SK-N-SH (cell line): ENCODE results near the gene AGBL1. TPM values are rescaled to one million over a fixed set of nuclear protein-coding genes. Genes with fewer than 3 reads are reported as not detected.

ENCODE experiments used
- CTCF ChIA-PET: fragments of 300-600, 350-600 bp; formaldehyde crosslinking; extraction: SDS; loops from one replicate; lab custom pipeline; 2021; lab: Yijun Ruan, JAX
- POLR2A ChIA-PET: fragments of 350-600 bp; sonication (Branson Sonifier 250); formaldehyde crosslinking; extraction: SDS; loops from one replicate; lab custom pipeline; 2020; ENCODE audit warnings: antibody characterized with exemption, inconsistent platforms; lab: Yijun Ruan, JAX
- DNase-seq: peaks from one replicate; pipeline ENCODE4 v3.0.0; 2012
- H2AFZ ChIP-seq: fragments of 200-600 bp; sonication (generic); 2 replicates; pipeline ENCODE4 v1.8.1; 2016; ENCODE audit warnings: antibody characterized with exemption, mild to moderate bottlenecking, low read depth
- H3F3A ChIP-seq: fragments of 200-600 bp; sonication (generic); replicated peaks from 2 replicates; pipeline ENCODE3; 2016; ENCODE audit warnings: antibody characterized with exemption, mild to moderate bottlenecking; ENCODE audit not compliant: insufficient read depth
- H3K27ac ChIP-seq, 2 experiments: fragments of 200-500 bp in 1 of 2; fragments of 200-600 bp in 1 of 2; sonication (Bioruptor generic) in 1 of 2; sonication (generic), shearing (Covaris generic) in 1 of 2; 2 replicates each; pipeline versions ENCODE4 v1.5.1 to v1.6.1; 2014 to 2016; ENCODE audit warnings: low read depth in 2 of 2, inconsistent platforms in 1 of 2, low read length in 1 of 2, mild to moderate bottlenecking in 1 of 2, mixed read lengths in 1 of 2
- H3K27me3 ChIP-seq: fragments of 200-600 bp; sonication (generic), shearing (Covaris generic); 2 replicates; pipeline ENCODE4 v1.6.1; 2016; ENCODE audit warnings: mixed run types; ENCODE audit not compliant: insufficient read depth
- H3K36me3 ChIP-seq, 2 experiments: fragments of 200-500 bp in 1 of 2; fragments of 200-600 bp in 1 of 2; sonication (Bioruptor generic) in 1 of 2; sonication (generic) in 1 of 2; replicated peaks in 1 of 2; 2 replicates each; pipeline versions ENCODE3 to v1.5.1; 2014 to 2016; ENCODE audit warnings: low read length in 1 of 2, mild to moderate bottlenecking in 1 of 2; ENCODE audit not compliant: insufficient read depth in 2 of 2, control insufficient read depth in 1 of 2
- H3K4me1 ChIP-seq, 2 experiments: fragments of 200-500 bp in 1 of 2; fragments of 200-600 bp in 1 of 2; sonication (Bioruptor generic) in 1 of 2; sonication (generic), shearing (Covaris generic) in 1 of 2; 2 replicates each; pipeline versions ENCODE4 v1.5.1 to v1.6.1; 2014 to 2016; ENCODE audit warnings: low read depth in 1 of 2, low read length in 1 of 2, mixed run types in 1 of 2; ENCODE audit not compliant: insufficient read depth in 2 of 2, control insufficient read depth in 1 of 2
- H3K4me2 ChIP-seq: fragments of 200-600 bp; sonication (generic), shearing (Covaris generic); 2 replicates; pipeline ENCODE4 v1.6.1; 2017; ENCODE audit warnings: mixed run types
- H3K4me3 ChIP-seq, 2 experiments: fragments of 200-500 bp in 1 of 2; fragments of 200-600 bp in 1 of 2; sonication (Bioruptor generic) in 1 of 2; sonication (generic), shearing (Covaris generic) in 1 of 2; 2 replicates each; pipeline versions ENCODE4 v1.5.1 to v1.8.1; 2014 to 2016; ENCODE audit warnings: low read depth in 2 of 2, inconsistent platforms in 1 of 2, low read length in 1 of 2, mild to moderate bottlenecking in 1 of 2, mixed read lengths in 1 of 2, moderate library complexity in 1 of 2
- H3K79me2 ChIP-seq: fragments of 200-600 bp; sonication (generic); 2 replicates; pipeline ENCODE4 v1.8.1; 2017; ENCODE audit warnings: mild to moderate bottlenecking; ENCODE audit not compliant: insufficient read depth
- H3K9ac ChIP-seq: fragments of 200-600 bp; sonication (generic); 2 replicates; pipeline ENCODE4 v1.6.1; 2017; ENCODE audit warnings: mixed run types
- H3K9me2 ChIP-seq: fragments of 200-600 bp; sonication (generic); 2 replicates; pipeline ENCODE4 v1.6.1; 2017; ENCODE audit warnings: mixed run types
- H3K9me3 ChIP-seq: fragments of 200-600 bp; sonication (generic); 2 replicates; pipeline ENCODE4 v1.6.1; 2017; ENCODE audit warnings: mixed run types, mild to moderate bottlenecking, moderate library complexity
- H4K20me1 ChIP-seq: fragments of 200-600 bp; sonication (generic); 2 replicates; pipeline ENCODE4 v1.6.1; 2017; ENCODE audit warnings: mild to moderate bottlenecking, mixed run types; ENCODE audit not compliant: insufficient read depth
- ELF1 ChIP-seq: IDR thresholded peaks from 2 replicates; pipeline ENCODE4 v1.4.0; 2012
- EP300 ChIP-seq, 2 experiments: IDR thresholded peaks; 2 replicates each; pipeline versions ENCODE4 v1.4.0 to v1.6.1; 2012; ENCODE audit warnings: borderline replicate concordance in 1 of 2, low read depth in 1 of 2, low read length in 1 of 2
- EZH2phosphoT487 ChIP-seq: fragments of 200-600 bp; sonication (generic); IDR thresholded peaks from 2 replicates; pipeline ENCODE4 v1.6.1; 2017; ENCODE audit warnings: low read depth, mixed run types, mild to moderate bottlenecking, antibody characterized with exemption, moderate library complexity, borderline replicate concordance
- GABPA ChIP-seq: IDR thresholded peaks from 2 replicates; pipeline ENCODE4 v1.4.0; 2012; ENCODE audit warnings: low read depth, mild to moderate bottlenecking
- NFIC ChIP-seq: IDR thresholded peaks from 2 replicates; pipeline ENCODE4 v1.4.0; 2012; ENCODE audit warnings: borderline replicate concordance
- RAD21 ChIP-seq: IDR thresholded peaks from 2 replicates; pipeline ENCODE4 v1.6.1; 2012; ENCODE audit warnings: mild to moderate bottlenecking, low read length
- RCOR1 ChIP-seq: fragments of 150-350 bp; IDR thresholded peaks from 2 replicates; pipeline ENCODE4 v1.6.1; 2017; ENCODE audit warnings: antibody characterized with exemption, low read length
- SIN3A ChIP-seq: IDR thresholded peaks from 2 replicates; pipeline ENCODE4 v1.6.1; 2012; ENCODE audit warnings: low read depth, mild to moderate bottlenecking, low read length, moderate library complexity, borderline replicate concordance
- TCF12 ChIP-seq: IDR thresholded peaks from 2 replicates; pipeline ENCODE4 v1.4.0; 2012
- USF1 ChIP-seq: IDR thresholded peaks from 2 replicates; pipeline ENCODE4 v1.4.0; 2012; ENCODE audit warnings: low read depth, borderline replicate concordance
- WGBS: methylation state at CpG from one replicate; pipeline ENCODE4 v1.1.6; 2017; ENCODE audit warnings: low lambda C conversion rate; 5-methylcytosine and 5-hydroxymethylcytosine counted together
- polyA plus RNA-seq, 3 experiments: library from polyadenylated mRNA; depleted of rRNA; stranded (reverse); fragments of >200 nt; gene quantifications; 2 replicates each; pipeline ENCODE4 v1.2.3, GENCODE V29; 2012

The AGBL1 gene
- polyA plus RNA-seq, 1 of the 3 experiments (the other 2 are of a cell fraction), result not detected

- no peak overlapping the region for H3K27ac ChIP-seq
- ChIA-PET CTCF (interaction anchor here (1.6 kb wide), 1 partner anchor 21 kb away, joined by 3 read pairs; no protein-coding TSS in a partner anchor), POLR2A (no interaction called here)
- H3F3A ChIP-seq, result no peaks in the 10 kb centered on the region
- H3K36me3 ChIP-seq, result no peaks in the 10 kb centered on the region
- no peak overlapping the region for H3K4me3 ChIP-seq
- H3K4me1 ChIP-seq, result peaks cover 0 to 2% of the 10 kb centered on the region in 2 experiments; a peak in 1 of 4 replicates
- 38% methylated on average over 1 of the region's 1 CpG for WGBS
- no peaks in the 10 kb centered on the region for H4K20me1 ChIP-seq
- no peaks in the 10 kb centered on the region for H3K9me2 ChIP-seq
- no peaks in the 10 kb centered on the region for H3K9me3 ChIP-seq
- no peak overlapping the region for H3K4me2 ChIP-seq
- H3K79me2 ChIP-seq, result no peaks in the 10 kb centered on the region
- no peak for TF ChIP-seq RAD21
- peak; percentile 75 for TF ChIP-seq USF1
- no peaks in the 10 kb centered on the region for H3K27me3 ChIP-seq
- DNase-seq, result no peak
- no peak overlapping the region for H3K9ac ChIP-seq
- no peak overlapping the region for H2AFZ ChIP-seq
Observed at GRCh38 chr15:86650094-86650493, 570.4 kb downstream of the AGBL1 start.

GRCh38 chr15:86653344-86654197 lies 573.9 kb downstream of the AGBL1 start:
- Histone ChIP-seq H3K4me3 (no peak overlapping the region), H3K36me3 (no peaks in the 10 kb centered on the region), H3F3A (no peaks in the 10 kb centered on the region), H3K4me1 (peaks cover 0 to 2% of the 10 kb centered on the region in 2 experiments; a peak in 1 of 4 replicates), H3K9me2 (no peaks in the 10 kb centered on the region), H4K20me1 (no peaks in the 10 kb centered on the region), H3K9ac (no peak overlapping the region), H3K9me3 (no peaks in the 10 kb centered on the region), H3K27ac (no peak overlapping the region), H3K4me2 (no peak overlapping the region), H2AFZ (no peak overlapping the region), H3K27me3 (no peaks in the 10 kb centered on the region), H3K79me2 (no peaks in the 10 kb centered on the region)
- no peak for DNase-seq
- ChIA-PET POLR2A (no interaction called here), CTCF (interaction anchor here (0.8 kb wide), 1 partner anchor 9 kb away, joined by 3 read pairs; no protein-coding TSS in a partner anchor)
- WGBS, result 44% methylated on average over 6 of the region's 6 CpGs
- TF ChIP-seq USF1, result no peak
- no peak for TF ChIP-seq GABPA
- TF ChIP-seq EZH2phosphoT487, result no peak
- no peak for TF ChIP-seq RAD21
- TF ChIP-seq RCOR1, result no peak
- no peak for TF ChIP-seq SIN3A
- TF ChIP-seq ELF1, result no peak
- no peak for TF ChIP-seq EP300 (IDR thresholded peaks at IDR 0.05; ENCODE audit: borderline replicate concordance in 1 of 2, low read depth in 1 of 2, low read length in 1 of 2)
- TF ChIP-seq NFIC, result no peak
- no peak for TF ChIP-seq TCF12
